Cardiac muscle cell (in vitro differentiated cells and primary cell): ENCODE results near the gene PCGF5. TPM values are rescaled to one million over a fixed set of nuclear protein-coding genes. Genes with fewer than 3 reads are reported as not detected.
"Not testable (repeated sequence)": the region's sequence is repeated elsewhere in the genome, so short reads cannot be mapped to it uniquely, and the experiment has no call there.

Experiments used
- DNase-seq, 2 donors: peaks; one replicate each; pipeline versions ENCODE4 v3.0.0 to v3.0.0-alpha.2; 2010 to 2017; ENCODE audit warnings: low read depth in 1 of 2, low spot score in 1 of 2
- H3K27ac ChIP-seq: fragments of 200-600 bp; sonication (generic); 2 replicates; pipeline ENCODE4 v1.5.1; 2016
- H3K27me3 ChIP-seq: fragments of 200-600 bp; sonication (generic); 2 replicates; pipeline ENCODE4 v1.6.0; 2016; ENCODE audit warnings: control low read depth
- H3K36me3 ChIP-seq: fragments of 200-600 bp; sonication (generic); 2 replicates; pipeline ENCODE4 v1.5.1; 2016; ENCODE audit warnings: control low read depth
- H3K4me1 ChIP-seq: fragments of 200-600 bp; sonication (generic); 2 replicates; pipeline ENCODE4 v1.8.1; 2017; ENCODE audit warnings: low read depth, mild to moderate bottlenecking, mixed run types
- H3K4me3 ChIP-seq: fragments of 200-600 bp; sonication (generic); 2 replicates; pipeline ENCODE4 v1.5.1; 2016; ENCODE audit warnings: mild to moderate bottlenecking
- H3K9me3 ChIP-seq: fragments of 200-600 bp; sonication (generic); 2 replicates; pipeline ENCODE4 v1.5.1; 2017; ENCODE audit warnings: low read depth, mild to moderate bottlenecking, control low read depth
- CTCF ChIP-seq: IDR thresholded peaks from 2 replicates; pipeline ENCODE4 v1.5.1; 2012; ENCODE audit warnings: low read depth, mild to moderate bottlenecking, low read length
- polyA plus RNA-seq: library from polyadenylated mRNA; unstranded; fragments of >200 nt; fragmentation: Nextera tagmentation; extraction: Ambion mirVana; gene quantifications from 2 replicates; pipeline ENCODE4 v1.2.1, GENCODE V29; 2016
- total RNA-seq: library from RNA; depleted of rRNA; stranded (reverse); fragments of >200 nt; gene quantifications from 2 replicates; pipeline ENCODE4 v1.2.3, GENCODE V29; 2016

The PCGF5 gene
- total and polyA plus RNA-seq, 2 experiments from 2014 or later, result 13.8 to 39.3 TPM

GRCh38 chr10:91257310-91257709, 36.8 kb downstream of the PCGF5 start:
- H3K36me3 ChIP-seq, result no peaks in the 10 kb centered on the region
- H3K4me1 ChIP-seq, result no peaks in the 10 kb centered on the region
- no peak for TF ChIP-seq CTCF

GRCh38 chr10:91260417-91260816, 40.0 kb downstream of the PCGF5 start:
- not testable (repeated sequence) for H3K4me1 ChIP-seq, DNase-seq, H3K27me3 ChIP-seq, H3K9me3 ChIP-seq, H3K36me3 ChIP-seq, H3K4me3 ChIP-seq, H3K27ac ChIP-seq

More at GRCh38 chr10:91257310-91257709, 36.8 kb downstream of the PCGF5 start:
- H3K27me3 ChIP-seq, result no peaks in the 10 kb centered on the region
- H3K9me3 ChIP-seq, result no peaks in the 10 kb centered on the region
- no peak overlapping the region for H3K4me3 ChIP-seq
- DNase-seq, result no peak
- no peak overlapping the region for H3K27ac ChIP-seq

- no peaks in the 10 kb centered on the region for H3K4me1 ChIP-seq
- H3K4me3 ChIP-seq, result no peak overlapping the region
- no peaks in the 10 kb centered on the region for H3K9me3 ChIP-seq
- H3K27me3 ChIP-seq, result no peaks in the 10 kb centered on the region
- TF ChIP-seq CTCF, result no peak
- H3K36me3 ChIP-seq, result peaks cover 5% of the 10 kb centered on the region
- DNase-seq, result no peak
- H3K27ac ChIP-seq, result no peak overlapping the region
Measured at GRCh38 chr10:91271886-91272285, 51.4 kb downstream of the PCGF5 start.

GRCh38 chr10:91284486-91285090, 64.1 kb downstream of the PCGF5 start:
- DNase-seq, result peak in 1 of 2 donors; percentile 56
- Histone ChIP-seq H3K36me3 (no peaks in the 10 kb centered on the region), H3K4me3 (no peak overlapping the region), H3K27me3 (no peaks in the 10 kb centered on the region), H3K9me3 (no peaks in the 10 kb centered on the region), H3K4me1 (no peaks in the 10 kb centered on the region), H3K27ac (peak overlapping the region; percentile 12)
- no peak for TF ChIP-seq CTCF

GRCh38 chr10:91286572-91286971, 66.1 kb downstream of the PCGF5 start:
- H3K4me3 ChIP-seq, result no peak overlapping the region
- no peaks in the 10 kb centered on the region for H3K27me3 ChIP-seq
- no peak for TF ChIP-seq CTCF
- no peak overlapping the region for H3K27ac ChIP-seq
- no peaks in the 10 kb centered on the region for H3K9me3 ChIP-seq
- DNase-seq, result no peak
- no peaks in the 10 kb centered on the region for H3K36me3 ChIP-seq
- H3K4me1 ChIP-seq, result no peaks in the 10 kb centered on the region

GRCh38 chr10:91287276-91287675, 66.8 kb downstream of the PCGF5 start:
- Histone ChIP-seq H3K4me3 (no peak overlapping the region), H3K36me3 (no peaks in the 10 kb centered on the region), H3K4me1 (no peaks in the 10 kb centered on the region), H3K27me3 (peaks cover 5% of the 10 kb centered on the region), H3K27ac (no peak overlapping the region), H3K9me3 (no peaks in the 10 kb centered on the region)
- no peak for TF ChIP-seq CTCF
- DNase-seq, result no peak
